Activated CD4-positive, alpha-beta T cell treated with anti-CD3 and anti-CD28 coated beads for 4 hours (primary cell): ENCODE results near the gene HOXA4.

Experiments used
- DNase-seq, 2 donors: peaks; one replicate each; pipeline ENCODE4 v3.0.0-alpha.2; 2020

Gene HOXA4

DNA sequence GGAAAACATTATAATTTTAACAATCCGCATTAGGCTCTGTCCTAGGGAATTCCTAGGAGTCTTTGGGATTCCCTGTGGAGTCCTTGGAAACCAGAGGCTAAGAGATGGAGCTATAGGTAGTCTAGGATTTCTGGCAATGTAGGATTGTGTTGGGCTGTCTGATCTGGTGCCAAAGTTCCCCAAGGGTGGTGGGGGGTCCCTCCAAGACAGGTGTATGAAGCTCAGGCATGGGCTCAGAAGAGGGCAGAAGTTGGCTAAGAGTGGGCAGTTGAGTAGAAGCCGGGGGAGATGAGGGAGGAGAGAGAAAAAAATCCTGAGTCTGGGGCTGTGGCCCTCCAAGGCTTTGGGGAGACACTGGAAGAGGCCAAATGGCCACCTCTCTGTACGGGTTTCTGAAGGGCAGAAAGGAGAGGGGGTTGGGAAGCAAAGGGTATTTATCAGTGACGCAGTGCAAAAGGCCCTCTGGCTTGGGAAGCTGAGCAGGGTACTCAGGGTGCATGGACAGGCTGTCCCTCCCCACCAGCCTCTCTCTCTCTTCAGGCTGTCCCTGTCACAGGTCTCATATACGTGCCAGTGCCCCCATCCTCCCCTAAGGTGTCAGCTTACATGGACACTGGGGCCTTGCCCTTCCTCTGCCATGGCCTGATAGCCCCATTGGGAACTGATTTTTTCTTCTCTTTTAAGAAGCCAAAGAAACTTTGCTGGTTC is 16.1 kb upstream of the HOXA4 start:
- DNase-seq, result no peak

DNA sequence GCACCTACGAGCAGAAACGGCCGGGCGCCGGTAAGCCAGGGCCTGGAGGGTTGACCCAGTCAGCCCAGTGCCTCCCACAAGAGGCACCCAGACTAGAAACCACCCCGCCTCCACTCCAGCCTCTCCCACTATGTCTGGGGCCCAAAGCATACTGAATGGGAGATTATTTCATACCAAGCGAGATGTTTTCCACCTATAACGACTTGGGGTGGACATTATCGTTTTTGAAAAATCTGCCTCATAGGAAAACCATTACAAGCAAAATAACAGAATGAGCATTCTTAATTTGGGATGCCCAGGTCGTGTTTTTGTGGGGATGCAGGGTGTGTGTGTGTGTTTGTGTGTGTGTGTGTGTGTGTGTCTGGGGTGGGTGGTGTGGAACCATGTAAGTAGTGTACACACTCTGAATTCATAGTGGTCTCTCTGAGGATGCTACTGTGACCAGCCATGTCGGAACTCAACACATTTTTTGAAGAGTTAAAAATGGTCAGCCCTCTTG is 15.4 kb upstream of the HOXA4 start:
- DNase-seq, result no peak

DNA sequence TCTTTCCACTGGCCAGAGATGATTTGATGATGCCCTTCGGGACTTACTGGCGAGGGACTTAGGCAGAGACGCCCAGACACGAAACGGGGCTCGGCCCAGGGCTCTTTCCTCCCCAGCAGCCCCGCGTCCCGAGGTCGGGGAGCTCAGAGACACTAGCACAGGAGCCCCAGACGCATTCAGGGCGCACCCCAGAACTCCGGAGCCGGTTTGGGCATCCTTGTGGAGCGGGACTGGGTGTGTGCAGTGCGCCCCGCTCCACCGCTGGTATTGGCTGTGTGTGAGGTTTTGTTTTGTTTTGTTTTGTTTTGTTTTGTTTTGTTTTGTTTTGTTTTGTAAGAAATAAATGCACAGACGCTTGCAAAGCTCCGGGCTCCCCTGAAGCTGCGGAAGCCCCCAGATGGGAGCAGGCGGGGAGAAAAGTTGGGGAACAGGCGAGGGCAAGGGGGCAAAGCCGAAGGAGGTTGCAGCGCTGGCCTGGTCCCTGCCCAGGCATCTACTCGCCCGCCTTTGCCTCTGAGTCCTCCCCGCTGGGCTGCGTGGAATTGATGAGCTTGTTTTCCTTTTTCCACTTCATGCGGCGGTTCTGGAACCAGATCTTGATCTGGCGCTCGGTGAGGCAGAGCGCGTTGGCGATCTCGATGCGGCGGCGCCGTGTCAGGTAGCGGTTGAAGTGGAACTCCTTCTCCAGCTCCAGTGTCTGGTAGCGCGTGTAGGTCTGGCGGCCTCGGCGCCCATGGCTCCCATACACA is 14.8 kb upstream of the HOXA4 start:
- DNase-seq, result no peak

DNA sequence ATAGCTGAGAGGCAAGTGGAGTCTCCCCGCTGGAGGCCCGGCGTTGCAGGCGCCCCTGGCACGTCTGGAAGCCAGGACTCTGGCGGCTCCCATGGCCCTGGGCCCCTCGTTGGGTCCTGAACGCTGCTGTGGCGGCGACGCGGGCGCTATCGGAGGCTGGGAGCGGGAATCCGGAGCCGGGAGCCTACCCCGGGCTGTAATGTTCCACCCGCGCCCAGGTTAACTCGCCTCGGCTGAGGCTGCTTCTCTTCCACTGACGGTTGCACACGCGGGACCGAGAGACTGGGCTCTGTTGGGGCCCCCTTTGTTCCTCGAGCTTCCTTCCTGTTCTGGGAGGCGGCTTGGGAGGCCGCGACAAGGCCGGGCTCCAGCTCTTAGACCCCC is 14.2 kb upstream of the HOXA4 start:
- DNase-seq, result no peak

DNA sequence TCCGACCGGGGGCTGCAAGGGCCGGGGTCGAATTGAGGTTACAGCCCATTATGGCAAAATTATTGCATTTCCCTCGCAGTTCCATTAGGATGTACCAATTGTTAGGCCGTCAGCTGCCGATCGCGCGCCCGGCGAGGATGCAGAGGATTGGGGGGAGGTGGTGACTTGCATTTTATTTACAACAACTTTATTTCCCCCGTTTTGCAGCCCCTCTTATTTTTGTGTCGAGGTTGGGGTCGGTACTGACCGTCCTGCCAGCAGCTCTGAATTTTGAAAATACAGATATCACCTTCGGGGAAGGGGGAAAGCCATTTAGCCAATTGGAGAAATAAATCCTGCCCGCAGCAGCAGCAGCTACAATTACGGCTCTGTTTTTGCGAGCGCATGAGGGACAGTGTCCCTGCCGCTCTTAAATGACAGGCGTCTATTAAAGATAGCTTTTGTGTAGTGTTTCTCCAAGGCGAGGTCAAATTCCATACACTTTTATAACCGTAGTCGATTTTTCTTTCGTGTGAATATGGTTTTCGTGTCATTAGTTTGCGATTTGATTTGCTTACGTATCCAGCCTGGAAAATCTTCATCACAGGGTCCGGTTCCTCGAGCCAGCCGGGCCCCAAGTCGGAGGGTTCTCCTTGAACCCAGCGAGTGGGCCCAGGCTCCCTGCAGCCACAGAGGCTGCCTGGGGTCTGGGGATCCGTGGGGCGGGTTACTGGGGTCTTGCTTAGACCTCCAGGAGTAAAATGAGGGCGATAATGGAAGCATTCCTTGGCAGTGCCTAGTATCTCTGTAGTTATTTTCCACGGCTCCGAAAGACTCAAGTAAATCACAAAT is 13.6 kb upstream of the HOXA4 start:
- DNase-seq, result no peak

DNA sequence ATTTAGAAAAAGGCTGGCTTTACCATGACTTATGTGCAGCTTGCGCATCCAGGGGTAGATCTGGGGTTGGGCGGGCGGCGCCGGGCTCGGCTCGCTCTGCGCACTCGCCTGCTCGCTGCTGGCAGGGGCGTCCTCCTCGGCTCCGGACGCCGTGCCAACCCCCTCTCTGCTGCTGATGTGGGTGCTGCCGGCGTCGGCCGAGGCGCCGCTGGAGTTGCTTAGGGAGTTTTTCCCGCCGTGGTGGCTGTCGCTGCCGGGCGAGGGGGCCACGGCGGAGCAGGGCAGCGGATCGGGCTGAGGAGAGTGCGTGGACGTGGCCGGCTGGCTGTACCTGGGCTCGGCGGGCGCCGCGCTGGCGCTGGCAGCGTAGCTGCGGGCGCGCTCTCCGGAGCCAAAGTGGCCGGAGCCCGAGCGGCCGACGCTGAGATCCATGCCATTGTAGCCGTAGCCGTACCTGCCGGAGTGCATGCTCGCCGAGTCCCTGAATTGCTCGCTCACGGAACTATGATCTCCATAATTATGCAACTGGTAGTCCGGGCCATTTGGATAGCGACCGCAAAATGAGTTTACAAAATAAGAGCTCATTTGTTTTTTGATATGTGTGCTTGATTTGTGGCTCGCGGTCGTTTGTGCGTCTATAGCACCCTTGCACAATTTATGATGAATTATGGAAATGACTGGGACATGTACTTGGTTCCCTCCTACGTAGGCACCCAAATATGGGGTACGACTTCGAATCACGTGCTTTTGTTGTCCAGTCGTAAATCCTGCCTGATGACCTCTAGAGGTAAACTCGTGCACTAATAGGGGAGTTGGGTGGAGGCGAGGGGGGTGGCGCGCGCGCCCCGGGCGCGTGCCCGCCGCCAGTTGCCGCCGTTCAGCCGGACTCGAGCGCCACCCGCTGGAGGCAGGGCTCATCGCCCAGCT is 12.7 kb upstream of the HOXA4 start, which contains the start of gene HOXA5:
Gene HOXA5, minus strand, starts transcription at position 659 of the 927 bp plus-strand sequence. Its CDS starts 74 bp downstream, at position 585.
- no peak for DNase-seq

DNA sequence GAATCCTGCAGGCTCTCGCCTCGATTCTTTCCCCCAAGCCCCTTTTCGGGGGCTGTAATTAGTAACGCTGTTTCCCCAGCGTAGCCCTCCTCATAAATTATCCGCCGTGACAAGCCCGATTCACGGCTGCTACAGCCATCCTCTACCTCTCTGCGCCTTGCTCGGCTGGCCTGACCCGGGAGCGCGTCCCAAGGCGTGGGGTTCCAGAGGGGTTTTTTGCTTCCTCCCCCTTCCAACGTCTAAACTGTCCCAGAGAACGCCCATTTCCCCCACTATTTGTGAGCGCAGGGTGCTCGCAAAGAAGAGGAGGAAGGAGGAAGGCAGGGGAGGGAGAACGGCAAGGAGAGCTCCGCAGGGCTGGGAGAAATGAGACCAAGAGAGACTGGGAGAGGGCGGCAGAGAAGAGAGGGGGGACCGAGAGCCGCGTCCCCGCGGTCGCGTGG is 12.0 kb upstream of the HOXA4 start:
- DNase-seq, result no peak

DNA sequence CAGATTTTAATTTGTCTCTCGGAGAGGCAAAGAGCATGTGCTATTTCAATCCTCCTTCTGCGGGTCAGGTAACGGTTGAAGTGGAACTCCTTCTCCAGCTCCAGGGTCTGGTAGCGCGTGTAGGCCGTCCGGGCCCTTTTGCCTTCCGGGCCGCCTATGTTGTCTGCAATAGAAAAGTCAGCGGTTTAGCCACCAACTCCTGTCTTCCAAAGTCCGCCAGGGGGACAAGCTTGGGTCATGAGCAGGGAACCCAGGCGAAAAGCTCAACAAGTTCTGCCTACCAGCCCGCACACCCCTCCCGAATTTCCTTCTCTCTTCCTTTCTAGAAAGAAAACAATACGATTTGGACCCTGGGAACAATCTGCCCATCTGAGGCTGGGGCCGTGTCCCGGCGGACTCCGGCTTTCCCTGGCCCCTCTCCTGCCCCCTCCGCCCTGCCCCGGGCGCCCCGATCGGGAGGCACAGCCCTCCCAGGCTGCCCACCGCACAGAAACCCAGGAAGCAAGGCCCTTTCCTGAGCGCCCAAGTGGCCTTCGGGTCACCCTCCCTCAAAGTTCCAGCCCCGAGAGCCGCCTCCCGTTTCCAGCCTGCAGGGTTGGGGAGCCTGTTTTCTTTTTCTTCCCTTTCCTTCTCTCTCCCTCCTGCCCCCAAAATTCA is 11.5 kb upstream of the HOXA4 start:
- DNase-seq, result no peak

DNA sequence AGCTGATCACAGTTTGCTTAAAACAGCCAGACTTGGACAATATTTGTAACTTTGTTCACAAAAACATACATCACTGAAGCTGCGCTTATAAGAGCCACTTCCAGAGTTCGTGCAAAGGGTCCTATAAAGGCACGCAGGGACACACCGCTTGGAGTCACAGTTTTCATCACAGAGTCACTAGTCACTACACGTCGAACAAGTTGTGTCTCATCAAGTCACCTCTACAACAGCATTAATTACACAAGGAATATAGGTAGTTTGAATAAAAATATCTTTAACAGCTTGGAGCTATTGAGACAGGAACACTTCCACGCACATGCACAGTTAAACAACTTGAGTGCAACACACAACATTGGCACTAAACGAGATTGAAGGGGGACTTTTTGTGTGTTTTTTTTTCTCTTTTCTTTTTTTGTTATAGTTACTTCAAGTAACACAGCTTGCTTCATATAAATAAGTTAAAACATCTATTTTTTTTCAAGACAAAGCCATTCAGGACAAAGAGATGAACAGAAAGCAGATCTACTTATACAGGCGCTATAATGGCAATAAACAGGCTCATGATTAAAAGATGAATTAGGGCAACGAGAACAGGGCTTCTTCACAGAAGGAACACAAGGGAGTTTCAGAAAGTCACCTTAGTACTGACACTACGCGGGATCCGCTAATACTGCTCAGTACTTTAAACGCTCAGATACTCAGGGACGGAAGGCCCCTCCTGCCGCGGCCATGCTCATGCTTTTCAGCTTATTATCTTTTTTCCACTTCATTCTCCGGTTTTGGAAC is 10.8 kb upstream of the HOXA4 start:
- DNase-seq, result no peak

DNA sequence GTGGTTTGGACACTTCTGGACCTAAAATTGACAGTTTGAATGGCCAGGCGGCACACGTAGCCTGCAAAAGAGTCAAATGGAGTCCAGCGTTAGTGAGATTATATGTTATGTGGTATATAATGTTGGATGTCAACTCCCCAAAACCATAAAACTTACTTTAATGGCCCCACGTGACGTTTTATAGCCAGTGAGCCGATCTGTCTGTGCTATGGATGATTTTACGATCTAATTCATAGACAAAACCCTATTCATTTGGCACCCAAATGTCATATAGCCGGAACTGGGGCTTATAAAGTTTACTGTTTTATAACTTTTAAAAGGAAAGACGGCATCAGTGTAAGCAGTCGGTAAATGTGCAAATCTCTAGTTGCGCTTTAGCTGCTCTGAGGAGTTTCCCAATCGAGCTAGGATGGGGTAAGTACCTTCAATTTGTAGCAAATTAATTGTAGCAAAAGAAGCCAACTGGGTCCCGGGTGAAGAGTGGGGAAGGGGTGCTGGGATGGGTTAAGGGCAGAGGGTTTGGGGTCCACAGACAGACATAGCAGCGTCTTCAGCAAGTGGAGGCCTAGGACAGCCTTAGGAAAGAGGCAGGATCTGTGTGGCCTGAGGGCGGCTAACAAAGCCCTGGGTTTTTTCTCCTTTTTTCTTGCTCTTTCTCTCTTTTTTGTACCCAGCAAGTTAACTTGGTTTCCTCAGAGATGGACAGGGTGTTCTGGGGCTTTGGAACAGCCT is 9.7 kb upstream of the HOXA4 start:
- DNase-seq, result no peak

DNA sequence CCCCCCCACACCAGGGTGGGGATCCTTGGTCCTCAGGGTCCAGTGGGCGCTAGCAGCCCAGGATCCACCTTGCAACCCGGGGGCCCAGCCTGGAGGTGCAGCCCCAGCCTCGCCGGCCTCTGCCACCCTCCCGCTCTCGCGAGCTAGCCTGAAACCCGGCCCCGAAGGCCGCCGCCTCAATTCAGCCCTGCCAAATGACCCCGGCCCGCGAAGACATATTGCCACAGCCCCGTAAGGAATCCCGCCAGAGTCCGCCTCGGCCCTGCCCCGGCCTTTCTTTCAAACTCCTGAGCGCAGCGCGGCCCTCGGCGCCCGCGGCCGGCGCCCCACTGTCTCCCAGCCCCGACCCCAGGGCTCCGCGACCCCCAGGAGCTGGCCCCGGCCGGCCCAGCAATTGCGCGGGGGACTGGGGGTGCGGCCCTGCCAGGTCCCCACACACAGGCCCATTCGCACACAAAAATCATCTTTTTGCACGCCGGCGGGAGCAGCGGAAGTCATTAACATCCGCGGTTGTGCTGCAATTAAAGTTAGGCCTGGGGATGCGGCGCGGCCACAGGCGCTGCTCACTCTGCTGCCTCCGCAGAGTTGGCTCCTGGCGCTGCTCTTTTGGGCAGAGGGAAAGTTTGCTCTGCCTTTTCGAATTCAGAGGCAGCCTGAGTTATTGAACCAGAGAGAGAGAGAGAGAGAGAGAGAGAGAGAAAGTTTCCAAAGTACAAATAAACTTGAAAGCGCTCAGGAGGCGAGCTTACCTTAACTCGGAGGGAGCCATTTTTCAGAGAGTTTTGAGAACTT is 9.0 kb upstream of the HOXA4 start:
- DNase-seq, result no peak

DNA sequence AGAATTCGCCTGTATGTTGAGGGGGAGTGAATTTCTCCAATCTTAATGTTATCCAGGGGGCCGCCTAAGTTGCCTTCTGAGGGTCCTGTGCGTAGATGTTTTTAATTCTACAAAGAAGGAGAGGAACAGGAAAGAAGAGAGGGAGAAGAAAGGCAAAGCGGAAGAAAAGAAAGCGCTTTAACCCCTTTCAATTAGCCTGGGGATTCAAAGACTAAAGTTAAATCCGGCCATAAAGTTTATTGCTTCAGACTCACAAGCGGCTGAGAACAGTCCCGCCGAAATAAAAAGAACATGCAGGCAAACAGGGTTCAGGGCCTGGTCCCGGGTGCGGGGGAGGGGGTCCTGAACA is 8.4 kb upstream of the HOXA4 start:
- no peak for DNase-seq

DNA sequence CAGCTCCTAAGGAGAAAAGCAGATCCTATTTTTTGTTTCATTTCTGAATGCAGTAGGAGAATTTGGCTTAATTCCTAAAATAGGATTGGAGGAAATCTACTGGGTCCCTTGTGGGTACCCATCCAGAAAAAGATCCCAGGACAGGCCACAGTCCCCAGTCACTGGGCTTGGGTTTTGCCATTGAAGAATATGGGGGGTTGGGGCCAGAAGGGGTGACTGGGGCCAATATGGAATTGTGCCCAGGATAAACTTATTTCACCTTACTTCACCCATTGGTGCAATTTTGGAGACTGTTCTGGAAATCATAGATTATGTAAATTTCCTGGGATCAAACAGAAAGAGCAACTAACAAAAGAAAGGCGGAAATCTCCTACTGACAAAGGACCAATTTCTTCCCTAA is 7.9 kb upstream of the HOXA4 start:
- DNase-seq, result no peak

DNA sequence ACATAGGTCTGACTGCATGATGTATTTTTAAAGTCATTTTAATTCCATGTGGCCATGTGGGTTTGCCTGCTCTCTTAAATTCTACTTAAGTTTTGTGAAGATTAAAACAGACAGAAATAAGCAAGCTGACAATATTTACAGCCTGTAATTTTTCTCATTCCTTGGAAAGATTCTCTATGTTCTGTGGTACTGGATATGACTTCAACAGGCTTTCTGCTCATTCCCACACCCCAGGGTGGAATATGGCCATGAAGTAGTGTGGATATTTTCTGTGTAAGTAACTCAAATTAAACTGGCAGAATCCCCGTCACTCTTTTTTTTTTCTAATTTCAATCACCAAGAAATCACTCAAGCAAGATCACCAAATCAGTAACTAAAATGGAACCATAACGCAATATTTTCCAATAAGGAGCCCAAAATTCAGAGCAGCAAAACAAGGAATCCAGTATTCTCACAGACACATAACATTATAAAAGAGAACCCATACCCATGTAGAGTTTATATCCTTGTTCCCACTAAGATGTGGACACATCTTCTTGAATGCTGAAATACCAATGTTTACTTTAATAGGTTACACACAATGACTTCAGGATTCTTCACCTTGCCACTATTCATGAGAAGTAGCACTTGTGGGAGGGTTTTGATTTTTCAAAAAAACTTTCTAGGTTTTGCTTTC is 7.2 kb upstream of the HOXA4 start:
- DNase-seq, result no peak

DNA sequence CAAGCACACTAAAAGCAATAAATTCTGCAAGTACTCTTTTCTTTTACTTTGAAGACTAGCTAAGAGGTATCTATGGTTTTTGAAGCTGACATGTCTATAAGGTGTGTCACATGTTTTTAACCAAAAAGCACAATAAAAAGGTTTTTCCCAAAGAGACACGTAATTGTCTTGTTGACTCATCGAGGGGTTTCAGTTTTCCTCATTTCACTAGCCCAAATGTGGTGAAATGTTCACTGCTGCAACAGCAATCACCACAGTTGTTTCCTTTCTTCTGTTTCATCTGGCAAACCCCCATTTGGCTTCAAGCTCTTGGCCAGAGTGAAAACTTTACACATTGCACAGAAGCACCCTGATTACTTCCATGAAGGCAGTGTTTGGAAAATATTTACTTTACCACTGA is 3.8 kb upstream of the HOXA4 start:
- DNase-seq, result no peak

DNA sequence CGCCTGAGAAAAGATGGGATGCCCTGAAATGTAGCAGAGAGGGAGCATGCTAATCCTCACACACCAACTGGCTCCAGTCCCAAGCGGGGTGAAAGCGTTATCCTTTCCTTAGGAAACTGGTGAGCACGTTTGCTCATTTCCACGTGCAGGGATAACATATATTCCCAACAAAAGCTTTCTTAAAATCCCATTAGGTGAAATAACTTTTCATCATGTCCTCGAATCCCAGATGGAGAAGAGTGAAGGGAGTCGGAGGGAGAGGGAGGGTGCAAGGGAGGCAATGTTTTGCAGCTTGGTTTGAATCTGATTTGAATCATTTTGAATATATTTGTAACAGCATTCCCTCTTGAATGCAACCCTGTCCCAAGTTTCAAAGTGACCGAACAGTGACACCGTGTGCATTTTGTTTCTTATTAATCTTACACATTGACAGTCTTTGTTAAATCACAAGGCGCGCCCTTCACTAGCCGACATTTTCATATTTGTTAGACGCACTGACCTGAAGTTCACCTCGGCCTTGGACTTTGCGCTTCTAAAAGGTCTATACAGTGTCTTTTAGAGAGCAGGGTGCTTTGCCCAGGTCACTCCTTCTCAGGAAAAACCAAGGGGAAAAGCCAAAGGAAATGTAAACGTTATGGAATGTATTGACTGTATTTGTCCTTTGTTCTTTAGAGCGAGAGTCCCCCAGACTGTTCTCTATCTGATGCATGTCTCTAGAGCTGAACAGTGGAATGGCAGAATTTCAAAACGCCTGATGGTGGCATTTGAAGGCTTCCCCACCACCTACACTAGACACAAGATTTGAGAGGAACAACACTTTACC is 3.1 kb upstream of the HOXA4 start:
- DNase-seq, result no peak

DNA sequence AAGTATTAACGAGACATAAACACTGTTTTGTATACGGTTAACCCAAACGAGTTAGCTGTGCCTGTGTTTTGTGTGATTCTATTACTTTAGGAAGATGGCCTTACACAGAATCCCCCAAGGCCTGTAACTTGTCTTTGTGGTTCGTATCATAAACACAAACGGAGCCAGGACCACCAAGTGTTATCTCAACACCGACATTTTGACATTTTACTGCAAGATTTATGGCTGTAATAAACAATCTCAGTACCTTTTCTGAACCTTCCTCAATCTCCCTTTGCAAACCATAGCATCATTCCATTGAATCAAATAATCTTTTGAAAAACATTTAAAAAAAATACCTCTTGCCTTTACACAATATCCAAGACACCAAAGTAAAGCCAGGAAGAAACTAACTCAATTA is 2.4 kb upstream of the HOXA4 start:
- no peak for DNase-seq

DNA sequence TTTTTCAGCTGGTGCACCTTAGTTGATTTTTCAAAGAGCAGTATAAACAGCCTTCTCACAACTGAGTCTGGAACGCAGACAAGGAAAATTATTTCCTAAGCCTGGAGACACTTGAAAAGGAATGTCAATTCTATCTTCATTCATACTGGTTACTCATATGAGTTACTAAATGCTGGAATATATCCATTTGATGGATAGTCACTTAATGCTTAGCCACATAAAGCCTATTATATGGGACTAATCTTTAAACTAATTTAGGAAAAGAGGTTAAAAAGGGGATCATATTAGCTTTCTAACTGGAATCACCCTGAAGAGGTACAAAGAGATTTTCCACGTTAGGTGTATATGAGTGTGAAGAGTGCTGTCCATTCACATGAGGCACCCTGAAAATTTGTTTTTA is 1.7 kb upstream of the HOXA4 start:
- DNase-seq, result no peak
